Muscle of leg (tissue), 16 donors: Measurements from ENCODE around the gene CDKL1. TPM values are rescaled to one million over a fixed set of nuclear protein-coding genes. Genes with fewer than 3 reads are reported as not detected.
A peak's percentile ranks its signal among the peaks of the same experiment; 100 is the strongest.

Experiments used
- DNase-seq: peaks from one replicate; pipeline ENCODE4 v3.0.0; 2013
- H3K27ac ChIP-seq: one replicate; pipeline ENCODE4 v1.5.1; 2013; ENCODE audit warnings: mild to moderate bottlenecking, low read length, control low read depth
- H3K27me3 ChIP-seq: one replicate; pipeline ENCODE4 v1.6.1; 2013; ENCODE audit warnings: low read length; ENCODE audit not compliant: control insufficient read depth, insufficient read depth
- H3K36me3 ChIP-seq: one replicate; pipeline ENCODE4 v1.6.1; 2013; ENCODE audit warnings: low read length; ENCODE audit not compliant: control insufficient read depth, insufficient read depth
- H3K4me1 ChIP-seq: one replicate; pipeline ENCODE4 v1.6.1; 2013; ENCODE audit warnings: low read length; ENCODE audit not compliant: control insufficient read depth, insufficient read depth
- H3K4me3 ChIP-seq: one replicate; pipeline ENCODE4 v1.5.1; 2013; ENCODE audit warnings: low read length, control low read depth
- H3K9me3 ChIP-seq: replicated peaks from 2 replicates; pipeline ENCODE4 v1.6.1; 2013; ENCODE audit warnings: low read depth, low read length; ENCODE audit not compliant: control insufficient read depth
- WGBS: methylation state at CpG from one replicate; pipeline ENCODE4 v1.1.5; 2013; ENCODE audit warnings: missing lambda C conversion rate; ENCODE audit not compliant: insufficient coverage; 5-methylcytosine and 5-hydroxymethylcytosine counted together
- long read RNA-seq, 11 donors: transcript quantifications; one replicate each; lab custom pipeline, GENCODE V29; 2026
- polyA plus RNA-seq, 8 donors: library from polyadenylated mRNA; unstranded; fragments of 120-200 nt; gene quantifications; one replicate each; pipeline versions ENCODE4 v1.2.1 to v1.2.3, GENCODE V29; 2013; ENCODE audit warnings: inconsistent platforms in 1 of 8, low replicate concordance in 1 of 8; ENCODE audit not compliant: insufficient read length in 8 of 8, insufficient read depth in 1 of 8
- total RNA-seq: library from RNA; stranded (reverse); fragments of 120-200 nt; gene quantifications from one replicate; pipeline ENCODE4 v1.2.4, GENCODE V29; 2013

Gene CDKL1
- total RNA-seq: 6.1 TPM
- polyA plus RNA-seq: 1 to 10 TPM; 3.7 to 7.6 (median 4.8) TPM
- long read RNA-seq, donor 1: 0 reads
- long read RNA-seq, donor 2: 0 reads
- long read RNA-seq, donor 3: 0 reads
- long read RNA-seq, donor 4: 0 reads
- long read RNA-seq, donor 5, partial matches to known transcripts: 0 of 3 reads
- long read RNA-seq, donor 5, other reads (novel, unspliced or antisense): 0 of 3 reads
- long read RNA-seq, donor 6, partial matches to known transcripts: 0 of 2 reads
- long read RNA-seq, donor 6, other reads (novel, unspliced or antisense): 0 of 2 reads
- long read RNA-seq, donor 7, partial matches to known transcripts: 0 of 1 reads
- long read RNA-seq, donor 7, other reads (novel, unspliced or antisense): 0 of 1 reads
- long read RNA-seq, donor 8: 0 reads
- long read RNA-seq, donor 9, partial matches to known transcripts: 0 of 3 reads
- long read RNA-seq, donor 9, other reads (novel, unspliced or antisense): 0 of 3 reads
- long read RNA-seq, donor 10: 0 reads
- long read RNA-seq, donor 11, partial matches to known transcripts: 0 of 1 reads
- long read RNA-seq, donor 11, other reads (novel, unspliced or antisense): 0 of 1 reads

DNA sequence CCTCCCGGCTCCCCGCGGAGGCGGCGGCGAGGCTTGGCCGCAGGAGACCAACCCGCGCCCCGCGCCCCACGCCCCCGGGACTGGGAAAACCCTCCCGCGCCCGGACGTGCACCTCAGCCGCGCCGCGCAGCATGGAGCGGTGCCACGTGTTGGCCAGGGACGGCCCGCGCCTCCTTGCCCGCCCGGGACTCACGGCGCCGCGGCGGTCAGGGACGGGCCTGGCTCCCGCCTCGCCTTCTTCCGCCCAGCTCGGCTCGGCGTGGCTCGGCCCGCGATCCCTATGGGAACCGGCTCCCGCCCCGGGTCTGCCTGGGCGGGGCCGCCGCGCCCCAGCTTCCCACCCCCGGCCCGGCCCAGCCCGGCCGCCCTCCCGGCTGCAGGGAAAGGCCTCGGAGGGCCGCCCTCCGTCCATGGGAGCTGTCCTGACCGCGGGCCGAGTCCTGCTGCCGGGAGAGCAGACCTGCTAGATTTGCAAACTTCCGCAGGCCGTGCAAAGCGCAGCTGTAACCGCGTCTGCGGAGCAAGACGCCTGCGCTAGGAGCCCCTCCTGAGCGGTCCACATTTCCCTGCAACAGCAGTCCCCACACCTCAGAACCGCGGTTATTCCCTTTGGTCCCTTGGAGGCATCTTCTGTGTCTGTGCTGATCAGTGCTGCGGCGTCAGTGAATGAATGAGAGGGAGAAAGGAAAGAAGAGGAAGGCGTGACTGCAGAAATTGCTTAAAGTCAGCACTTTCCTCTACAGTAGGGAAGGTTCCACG, at the start of gene CDKL1:
CDKL1 (minus strand) TSS at position 251 of the 759 bp plus-strand sequence. CDS start 1,013 bp downstream, outside the sequence.
- H3K4me3 ChIP-seq: peak within 1 kb of the TSS; percentile 72
- no peaks in the 10 kb centered on the region for H3K9me3 ChIP-seq
- H3K27ac ChIP-seq: peak within 1 kb of the TSS; percentile 79
- no peaks in the 10 kb centered on the region for H3K36me3 ChIP-seq
- no peaks in the 10 kb centered on the region for H3K27me3 ChIP-seq
- H3K4me1 ChIP-seq: peaks cover 13% of the 10 kb centered on the region
- peak; percentile 84 for DNase-seq
- under 1% methylated on average over 72 of the region's 77 CpGs for WGBS

DNA sequence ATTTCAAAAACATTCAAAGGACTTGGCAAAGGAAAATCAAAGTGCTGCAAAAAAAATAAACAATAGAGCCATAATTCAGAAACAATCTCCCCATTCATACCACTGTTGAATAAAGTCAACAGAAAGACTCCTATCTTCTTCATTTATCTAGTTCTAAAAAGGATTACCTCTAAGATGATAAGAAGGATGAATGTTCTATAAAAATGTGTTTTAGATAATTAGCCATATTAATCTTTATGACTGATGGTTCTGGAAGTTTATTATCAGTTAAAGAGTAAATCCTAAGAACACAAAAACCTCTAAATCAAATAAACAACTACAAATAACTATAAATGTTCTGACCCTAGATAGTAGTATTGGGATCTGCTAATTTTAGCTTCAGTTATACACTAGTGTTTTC, 37.8 kb upstream of the CDKL1 start:
- H3K4me3 ChIP-seq: no peak overlapping the region
- H3K4me1 ChIP-seq: no peaks in the 10 kb centered on the region
- no peak for DNase-seq
- H3K27ac ChIP-seq: no peak overlapping the region
- no peaks in the 10 kb centered on the region for H3K9me3 ChIP-seq
- H3K36me3 ChIP-seq: peaks cover 30% of the 10 kb centered on the region
- no peaks in the 10 kb centered on the region for H3K27me3 ChIP-seq

DNA sequence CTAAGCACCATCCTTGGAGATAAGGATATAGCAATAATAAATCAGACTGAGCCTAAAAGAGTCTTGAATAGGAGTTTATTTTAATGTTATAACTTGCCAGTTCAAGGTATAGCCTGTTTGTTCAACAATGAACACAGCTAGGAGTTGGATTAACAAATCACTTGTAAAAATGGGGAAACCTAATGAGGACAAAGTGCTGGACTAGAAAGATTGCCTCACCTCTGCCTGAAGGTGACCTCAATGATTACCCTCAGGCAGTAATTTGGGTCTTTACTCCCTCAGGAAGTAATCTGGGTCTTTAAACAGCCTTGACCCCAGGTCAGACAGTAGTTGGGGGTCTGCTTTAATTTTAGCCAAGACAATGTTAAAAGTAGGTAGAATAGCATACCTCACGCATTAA, 35.5 kb upstream of the CDKL1 start:
- H3K4me3 ChIP-seq: no peak overlapping the region
- no peaks in the 10 kb centered on the region for H3K9me3 ChIP-seq
- H3K27me3 ChIP-seq: no peaks in the 10 kb centered on the region
- no CpG with 5 or more reads among the region's 1 CpG for WGBS
- DNase-seq: no peak
- no peaks in the 10 kb centered on the region for H3K4me1 ChIP-seq
- H3K36me3 ChIP-seq: peaks cover 26% of the 10 kb centered on the region
- H3K27ac ChIP-seq: no peak overlapping the region

DNA sequence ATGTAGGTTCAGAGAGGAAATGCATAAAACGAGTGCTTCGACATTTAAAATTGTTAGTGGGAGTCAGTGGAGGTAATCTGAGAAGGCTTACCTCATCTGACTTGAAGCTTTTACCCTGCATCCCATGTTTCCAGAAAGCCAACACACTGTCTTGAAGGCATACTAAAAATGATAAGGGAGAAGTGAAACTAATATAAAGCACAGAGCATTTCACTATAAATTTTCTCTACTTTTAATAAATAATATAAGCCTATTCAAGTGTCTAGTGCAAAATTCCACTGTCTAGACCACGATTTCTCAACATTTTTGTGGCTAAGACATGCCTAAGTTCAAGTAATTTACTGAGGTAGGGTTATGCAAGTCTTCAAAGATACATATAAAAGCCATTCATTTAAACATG, 29.1 kb upstream of the CDKL1 start:
- no peak for DNase-seq
- Histone ChIP-seq H3K9me3 (no peaks in the 10 kb centered on the region), H3K27ac (no peak overlapping the region), H3K4me1 (no peaks in the 10 kb centered on the region), H3K36me3 (peaks cover 8% of the 10 kb centered on the region), H3K27me3 (no peaks in the 10 kb centered on the region), H3K4me3 (no peak overlapping the region)
- no CpG with 5 or more reads among the region's 3 CpGs for WGBS

DNA sequence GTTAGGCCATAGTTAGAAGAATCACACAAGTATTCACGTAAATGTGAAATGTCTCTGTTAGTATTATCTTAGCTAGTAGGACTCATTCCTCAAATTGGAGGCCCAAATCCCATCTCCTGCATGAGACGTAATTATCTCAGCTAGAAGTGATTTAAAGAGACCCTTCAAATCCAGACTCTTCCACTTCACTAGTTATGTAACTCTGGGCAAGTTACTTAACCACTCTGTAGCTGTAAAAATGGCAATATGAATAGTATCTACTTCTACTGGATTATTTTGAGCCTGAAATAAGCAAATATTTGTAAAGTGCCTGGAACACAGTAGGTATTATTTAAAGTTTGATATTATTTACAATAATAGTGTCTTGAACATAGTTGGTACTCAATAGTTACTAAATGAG, 28.4 kb upstream of the CDKL1 start:
- Histone ChIP-seq H3K36me3 (peaks cover 8% of the 10 kb centered on the region), H3K27me3 (no peaks in the 10 kb centered on the region), H3K9me3 (no peaks in the 10 kb centered on the region), H3K27ac (no peak overlapping the region), H3K4me1 (no peaks in the 10 kb centered on the region), H3K4me3 (no peak overlapping the region)
- no CpG with 5 or more reads among the region's 2 CpGs for WGBS
- no peak for DNase-seq

DNA sequence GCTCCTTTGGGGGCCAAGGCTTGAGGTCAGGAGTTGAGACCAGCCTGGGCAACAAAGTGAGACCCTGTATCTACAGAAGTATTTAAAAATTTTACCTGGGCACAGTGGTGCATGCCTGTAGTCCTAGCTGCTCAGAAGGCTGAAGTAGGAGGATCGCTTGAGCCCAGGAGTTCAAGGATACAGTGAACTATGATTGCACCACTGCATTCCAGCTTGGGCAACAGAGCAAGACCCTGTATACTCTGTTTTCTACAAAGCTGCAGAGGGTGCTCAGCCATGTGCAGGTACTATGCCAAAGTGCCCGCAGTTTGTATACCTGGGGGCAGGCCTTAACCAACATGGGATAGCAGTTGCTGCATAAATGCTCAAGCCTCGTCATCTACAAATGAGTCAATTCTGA, 26.8 kb upstream of the CDKL1 start:
- H3K36me3 ChIP-seq: peaks cover 8% of the 10 kb centered on the region
- H3K4me3 ChIP-seq: no peak overlapping the region
- H3K27me3 ChIP-seq: no peaks in the 10 kb centered on the region
- no peak overlapping the region for H3K27ac ChIP-seq
- H3K9me3 ChIP-seq: no peaks in the 10 kb centered on the region
- 100% methylated on average over 2 of the region's 3 CpGs for WGBS
- H3K4me1 ChIP-seq: no peaks in the 10 kb centered on the region
- no peak for DNase-seq

DNA sequence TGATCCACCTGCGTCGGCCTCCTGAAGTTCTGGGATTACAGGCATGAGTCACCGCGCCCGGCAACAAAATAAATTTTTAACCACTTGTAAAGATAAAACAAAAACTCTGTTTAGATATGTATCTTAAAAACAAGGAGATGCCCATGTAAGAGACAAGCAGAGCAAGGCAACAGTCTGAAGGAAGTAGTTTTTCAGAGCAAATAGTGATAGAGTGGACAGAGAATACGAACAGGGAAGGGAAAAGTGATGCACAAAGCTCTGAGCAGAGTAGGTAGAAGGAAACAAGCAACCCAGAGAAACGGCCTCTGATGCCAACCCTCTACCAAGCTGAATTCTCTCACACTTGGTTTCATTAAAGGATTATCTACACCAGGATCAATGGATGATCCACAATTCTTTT, 24.8 kb upstream of the CDKL1 start:
- Histone ChIP-seq H3K4me3 (no peak overlapping the region), H3K36me3 (peaks cover 18% of the 10 kb centered on the region), H3K9me3 (no peaks in the 10 kb centered on the region), H3K27ac (no peak overlapping the region), H3K4me1 (no peaks in the 10 kb centered on the region), H3K27me3 (no peaks in the 10 kb centered on the region)
- DNase-seq: no peak
- no CpG with 5 or more reads among the region's 7 CpGs for WGBS

DNA sequence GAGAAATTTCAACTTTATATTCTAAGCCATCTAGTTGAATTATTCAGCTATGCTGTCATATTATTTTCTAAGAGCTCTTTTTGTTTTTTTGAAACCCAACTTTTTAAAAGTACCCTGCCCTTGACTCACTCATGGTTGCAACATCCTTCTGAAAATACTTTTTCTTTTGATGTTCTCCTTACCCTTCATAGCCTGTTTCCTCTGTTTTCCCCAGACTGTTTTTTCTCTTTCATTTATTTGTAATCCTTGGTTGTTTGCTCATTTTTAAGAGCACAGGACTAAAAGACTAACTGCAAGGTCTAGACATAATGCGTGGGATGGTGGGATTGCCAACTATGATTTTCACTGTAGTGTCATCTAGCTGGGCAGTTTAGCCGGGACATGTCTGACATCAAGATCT, 21.2 kb upstream of the CDKL1 start:
- no peaks in the 10 kb centered on the region for H3K4me1 ChIP-seq
- WGBS: 100% methylated on average over 2 of the region's 2 CpGs
- H3K4me3 ChIP-seq: no peak overlapping the region
- no peak overlapping the region for H3K27ac ChIP-seq
- no peak for DNase-seq
- H3K9me3 ChIP-seq: no peaks in the 10 kb centered on the region
- H3K27me3 ChIP-seq: no peaks in the 10 kb centered on the region
- peaks cover 18% of the 10 kb centered on the region for H3K36me3 ChIP-seq

DNA sequence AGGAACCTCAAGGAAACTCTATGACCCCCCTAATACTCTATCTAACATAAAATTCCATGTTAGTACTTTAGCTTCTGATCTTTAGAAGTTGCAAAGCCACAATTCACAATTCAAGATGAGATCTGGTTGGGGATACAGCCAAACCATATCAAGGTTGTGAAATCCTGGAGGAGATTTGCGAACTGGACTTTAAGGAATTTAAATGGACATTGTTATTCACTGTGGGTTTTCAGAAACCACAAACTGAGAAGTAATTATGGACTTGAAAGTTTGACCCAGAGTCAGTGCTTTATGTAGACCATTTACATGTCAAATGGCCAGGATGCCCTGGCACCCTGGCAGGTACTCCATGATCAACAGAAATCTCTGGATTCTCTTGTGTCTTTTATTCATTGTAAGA, 14.2 kb upstream of the CDKL1 start:
- no peaks in the 10 kb centered on the region for H3K27me3 ChIP-seq
- no peaks in the 10 kb centered on the region for H3K4me1 ChIP-seq
- H3K4me3 ChIP-seq: no peak overlapping the region
- peaks cover 2% of the 10 kb centered on the region for H3K36me3 ChIP-seq
- no peak overlapping the region for H3K27ac ChIP-seq
- H3K9me3 ChIP-seq: no peaks in the 10 kb centered on the region
- WGBS: 100% methylated on average over 1 of the region's 1 CpG
- no peak for DNase-seq

DNA sequence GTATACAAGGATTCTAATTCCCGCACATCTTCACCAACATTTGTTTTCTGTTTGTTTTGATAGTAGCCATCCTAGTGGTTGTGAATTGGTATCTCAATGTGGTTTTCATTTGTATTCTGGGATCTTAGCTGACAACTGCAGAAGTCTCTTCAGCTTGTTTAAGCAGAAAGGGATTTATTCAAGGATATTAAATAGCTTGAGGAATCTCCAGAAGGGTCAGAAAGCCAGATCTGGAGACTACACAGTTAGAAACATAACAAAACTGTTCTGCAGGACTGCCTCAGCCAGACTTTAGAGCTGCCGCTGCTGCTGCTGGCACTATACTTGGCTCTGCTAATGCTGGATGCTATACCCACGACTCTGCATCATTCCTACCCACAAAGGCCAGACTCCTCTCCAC, 13.4 kb upstream of the CDKL1 start:
- H3K4me3 ChIP-seq: no peak overlapping the region
- no peak for DNase-seq
- 76% methylated on average over 2 of the region's 3 CpGs for WGBS
- H3K9me3 ChIP-seq: no peaks in the 10 kb centered on the region
- no peaks in the 10 kb centered on the region for H3K4me1 ChIP-seq
- H3K36me3 ChIP-seq: no peaks in the 10 kb centered on the region
- no peak overlapping the region for H3K27ac ChIP-seq
- no peaks in the 10 kb centered on the region for H3K27me3 ChIP-seq
